GM18511 (cell line): ENCODE results near the gene KRTAP6-2.

ENCODE experiments used
- ATAC-seq: cut with Tn5 transposase; IDR thresholded peaks from one replicate; pipeline ENCODE4 v1.9.1; 2021; ENCODE audit warnings: mild to moderate bottlenecking, moderate library complexity; ENCODE audit not compliant: unreplicated experiment

The KRTAP6-2 gene

DNA sequence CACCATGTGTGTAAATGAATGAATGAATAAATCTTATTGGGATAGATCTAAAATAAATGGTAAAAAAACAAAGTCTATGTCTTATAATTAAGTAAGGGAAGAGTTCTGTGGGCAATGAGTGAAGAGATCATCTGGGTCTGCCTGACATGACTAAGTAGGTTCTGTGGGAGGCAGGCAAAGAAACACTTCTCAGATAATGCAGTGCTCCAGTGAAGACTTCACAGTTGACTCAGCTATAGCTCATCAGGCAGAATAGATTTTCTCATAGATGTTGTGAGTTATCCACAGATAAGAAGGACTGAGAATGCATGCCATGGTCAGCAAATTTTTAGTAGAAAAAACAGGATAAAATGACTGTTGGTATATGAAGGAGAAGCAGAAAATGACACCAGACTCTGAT lies 20.9 kb downstream of the KRTAP6-2 start:
- no peak for ATAC-seq

DNA sequence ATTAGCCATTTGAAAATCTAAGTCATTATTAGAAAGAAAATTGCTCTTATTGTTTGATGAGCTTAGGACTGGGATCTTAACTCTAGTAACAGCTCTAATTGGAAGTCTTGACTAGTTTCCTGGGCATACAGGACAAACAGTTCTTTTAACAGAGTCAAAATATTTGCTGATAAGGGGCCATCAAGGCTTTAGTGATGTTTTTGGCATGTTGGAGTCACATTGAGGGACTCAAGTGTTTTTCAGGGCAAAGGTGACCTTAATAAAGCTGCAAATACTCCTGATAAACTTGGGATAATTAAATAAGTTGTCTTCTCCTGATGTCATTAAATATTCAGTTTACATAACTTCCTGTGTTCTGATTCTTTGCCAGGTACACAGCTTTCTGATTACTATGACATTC lies 31.1 kb downstream of the KRTAP6-2 start:
- ATAC-seq = no peak

DNA sequence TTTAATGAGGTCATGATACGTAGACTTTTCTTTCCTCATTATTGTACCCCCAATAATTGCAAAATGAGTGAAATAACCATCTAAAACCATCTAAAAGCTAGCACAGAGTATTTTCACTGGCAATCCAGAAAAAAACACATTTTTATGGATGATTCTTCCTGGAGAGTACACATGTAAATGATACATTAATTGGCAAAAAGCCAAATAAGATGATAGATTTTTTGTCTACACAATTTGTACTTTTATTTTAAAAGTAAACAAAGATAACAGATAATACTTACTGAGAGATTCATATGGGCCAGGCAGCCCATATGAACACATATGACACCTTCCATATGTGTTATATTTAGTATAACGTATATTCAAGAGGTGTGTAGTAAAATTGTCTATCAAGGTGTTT lies 35.1 kb downstream of the KRTAP6-2 start:
- ATAC-seq = no peak

DNA sequence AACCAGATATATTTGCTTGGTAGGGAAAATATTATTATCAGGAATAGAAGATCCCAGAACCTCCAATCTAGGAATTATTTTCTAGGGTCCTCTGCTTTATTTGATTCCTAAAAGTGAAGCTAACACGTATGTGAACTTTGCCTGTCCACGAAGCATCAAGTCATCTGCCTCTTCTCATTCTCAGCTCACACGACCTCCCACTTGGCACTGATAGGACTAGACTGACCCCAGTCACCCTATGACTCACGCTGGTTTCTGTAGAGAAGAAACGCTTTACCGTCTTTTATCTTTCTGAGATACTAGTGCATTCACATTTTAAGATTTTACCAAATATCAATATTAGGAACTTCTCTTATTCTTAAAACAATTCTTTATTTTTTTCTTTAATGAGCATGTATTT lies 35.6 kb downstream of the KRTAP6-2 start:
- no peak for ATAC-seq

DNA sequence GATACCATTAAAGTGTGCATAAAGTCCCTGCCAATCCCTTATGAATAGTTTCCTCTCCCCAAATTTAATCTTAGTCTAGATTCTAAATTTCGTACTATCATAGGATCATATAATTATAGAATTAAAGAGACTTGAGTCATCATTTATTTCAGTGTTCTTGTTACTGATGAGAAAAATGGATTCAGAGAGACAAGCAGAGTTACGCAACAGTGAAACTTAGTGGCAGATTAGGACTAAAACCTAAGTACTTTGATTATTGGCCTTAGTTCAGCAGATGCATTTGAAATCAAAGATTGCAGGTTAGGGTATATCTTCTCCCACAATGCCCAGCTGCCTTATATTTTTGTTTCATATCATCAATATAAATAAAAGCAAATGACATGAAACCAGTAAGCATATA lies 36.7 kb downstream of the KRTAP6-2 start:
- no peak for ATAC-seq

DNA sequence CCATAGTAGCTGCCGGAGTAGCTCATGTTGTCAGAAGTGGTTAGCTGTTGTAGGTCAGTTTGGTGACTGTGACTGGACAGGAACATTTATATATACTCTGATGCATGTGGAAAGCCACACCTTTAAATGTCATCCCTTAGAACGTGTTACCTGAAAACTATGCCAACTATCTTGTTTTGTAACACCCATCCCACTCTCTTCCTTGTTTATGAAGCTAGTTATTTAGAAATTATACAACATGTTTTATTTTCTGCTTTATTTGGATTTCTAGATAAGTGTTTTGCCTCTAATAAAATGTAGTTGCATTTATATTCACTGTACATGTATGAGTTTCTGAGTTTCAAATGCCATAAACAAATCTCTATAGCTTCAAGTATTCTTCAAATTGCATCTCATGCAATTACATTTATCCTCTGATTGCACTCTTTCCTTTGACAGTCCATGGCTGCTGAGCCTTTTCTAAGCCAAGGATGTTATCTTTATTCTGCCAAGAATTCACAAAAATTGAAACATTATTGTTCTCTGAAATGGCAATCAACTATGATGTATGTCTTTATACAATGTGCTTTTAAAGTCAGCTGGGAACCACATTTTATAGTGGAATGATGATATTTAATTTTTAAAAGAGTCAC lies 37.3 kb downstream of the KRTAP6-2 start, which contains the start of gene KRTAP19-7:
KRTAP19-7 (minus strand) TSS at position 51 of the 632 bp plus-strand sequence; CDS start at position 26, 25 bp downstream.
- no peak for ATAC-seq

DNA sequence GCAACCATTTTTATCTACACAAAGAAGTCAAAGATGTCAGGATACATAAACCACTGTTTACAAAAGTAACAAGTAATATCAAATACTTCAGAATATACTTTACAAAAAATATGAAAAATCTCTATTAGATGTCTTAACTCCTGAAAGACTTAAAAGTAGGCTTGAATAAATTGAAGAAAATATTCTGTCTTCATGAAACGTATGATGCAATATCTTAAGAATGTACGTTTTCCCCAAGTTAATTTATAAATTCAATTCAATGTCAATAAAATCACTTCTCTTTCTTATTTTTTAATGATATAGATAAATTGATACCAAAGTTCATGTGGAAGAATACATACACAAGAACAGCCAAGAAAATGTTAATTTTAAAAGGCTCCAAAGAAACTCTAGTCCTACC lies 43.6 kb downstream of the KRTAP6-2 start:
- ATAC-seq = no peak

DNA sequence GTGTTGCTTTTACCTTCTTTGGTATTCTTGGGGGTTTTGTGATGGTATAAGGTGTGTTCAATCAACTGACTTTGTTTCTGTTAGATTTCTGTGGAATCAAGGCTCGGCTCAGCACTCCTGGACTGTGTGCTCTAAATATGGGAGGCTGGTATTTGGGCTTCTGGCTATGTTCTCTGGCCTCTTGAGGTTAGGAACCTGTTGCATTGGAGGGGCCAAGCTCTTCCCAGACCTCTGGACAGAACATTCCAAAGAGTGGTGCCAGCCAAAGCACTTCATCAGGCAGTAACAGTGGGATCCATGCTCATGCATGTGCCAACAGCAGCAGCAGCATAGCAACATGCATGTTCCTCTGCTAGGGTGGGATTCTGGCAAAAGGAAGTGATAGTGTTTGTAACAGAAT lies 45.9 kb downstream of the KRTAP6-2 start:
- no peak for ATAC-seq
